Stimulated activated CD4-positive, alpha-beta T cell treated with anti-CD3 and anti-CD28 coated beads, Interleukin-1b, Interleukin-23, amount 100 ng/mL, for 4 hours (primary cell): ENCODE data around the gene QRSL1.
"Not testable (repeated sequence)": the region's sequence is repeated elsewhere in the genome, so short reads cannot be mapped to it uniquely, and the experiment has no call there.

Experiments used
- DNase-seq, 2 donors: peaks; one replicate each; pipeline ENCODE4 v3.0.0-alpha.2; 2020; ENCODE audit warnings: low read depth in 2 of 2

Gene QRSL1

GRCh38 chr6:106677282-106677681, 47.9 kb downstream of the QRSL1 start:
- DNase-seq = no peak

DNA sequence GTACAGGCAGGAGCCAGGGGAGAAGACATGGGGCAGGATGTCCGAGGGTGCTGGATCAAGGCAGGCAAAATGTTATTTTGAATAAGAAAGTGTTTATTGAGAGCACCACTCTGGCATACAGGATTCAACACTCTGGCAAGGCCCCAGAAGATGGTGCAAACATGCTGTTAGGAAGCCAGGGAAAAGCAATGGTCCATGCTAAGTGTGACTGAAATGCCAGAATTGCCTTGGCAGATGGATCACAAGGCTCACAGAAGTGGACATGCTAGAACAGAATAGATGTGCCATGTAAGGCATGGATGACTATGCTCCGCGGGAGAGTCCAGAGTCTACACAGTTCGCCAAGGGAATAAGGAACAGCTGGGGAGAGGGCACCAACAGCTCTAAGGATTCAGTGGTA, 54.6 kb downstream of the QRSL1 start:
- no peak for DNase-seq

DNA sequence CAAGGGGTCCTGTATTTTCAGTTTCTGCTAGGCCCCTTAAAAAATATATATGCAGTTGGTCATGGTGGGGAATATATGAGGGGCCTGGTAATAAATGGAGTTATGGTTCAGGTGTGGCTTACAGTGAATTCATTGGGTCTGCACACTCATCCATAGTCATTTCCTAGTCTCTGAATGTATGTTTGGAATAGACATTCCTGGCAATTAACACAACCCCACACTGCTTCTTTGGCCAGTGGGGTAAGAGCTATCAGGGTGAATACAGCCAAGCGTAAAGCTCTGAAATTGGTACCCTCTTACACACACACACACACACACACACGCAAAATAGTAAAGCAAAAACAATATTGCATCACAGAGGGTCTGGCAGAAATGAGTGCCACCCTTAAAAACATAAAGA, 56.5 kb downstream of the QRSL1 start:
- no peak for DNase-seq

GRCh38 chr6:106688177-106688951, 59.0 kb downstream of the QRSL1 start:
- DNase-seq = no peak

GRCh38 chr6:106692112-106692818, 62.9 kb downstream of the QRSL1 start:
- no peak for DNase-seq

DNA sequence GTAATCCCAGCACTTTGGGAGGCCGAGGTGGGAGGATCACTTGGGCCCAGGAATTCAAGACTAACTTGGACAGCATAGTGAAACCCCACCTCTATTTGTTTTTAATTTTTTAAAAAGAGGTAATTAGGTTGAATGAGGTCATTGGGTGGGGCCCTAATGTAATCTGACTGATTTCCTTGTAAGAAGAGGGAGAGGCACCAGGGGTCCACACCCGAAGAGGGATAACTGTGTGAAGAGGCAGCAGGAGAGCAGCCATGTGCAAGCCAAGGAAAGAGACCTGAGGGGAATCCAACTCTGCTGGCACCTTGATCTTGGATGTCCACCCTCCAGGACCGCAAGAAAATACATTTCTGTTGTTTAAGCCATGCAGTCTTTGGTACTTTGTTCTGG, 63.4 kb downstream of the QRSL1 start:
- DNase-seq = no peak

GRCh38 chr6:106693418-106693817, 64.0 kb downstream of the QRSL1 start:
- DNase-seq = no peak

- DNase-seq = no peak
Observed at GRCh38 chr6:106694343-106694742, 65.0 kb downstream of the QRSL1 start.

GRCh38 chr6:106700581-106700980, 71.2 kb downstream of the QRSL1 start:
- DNase-seq = no peak

GRCh38 chr6:106701201-106701600, 71.8 kb downstream of the QRSL1 start:
- not testable (repeated sequence) for DNase-seq

DNA sequence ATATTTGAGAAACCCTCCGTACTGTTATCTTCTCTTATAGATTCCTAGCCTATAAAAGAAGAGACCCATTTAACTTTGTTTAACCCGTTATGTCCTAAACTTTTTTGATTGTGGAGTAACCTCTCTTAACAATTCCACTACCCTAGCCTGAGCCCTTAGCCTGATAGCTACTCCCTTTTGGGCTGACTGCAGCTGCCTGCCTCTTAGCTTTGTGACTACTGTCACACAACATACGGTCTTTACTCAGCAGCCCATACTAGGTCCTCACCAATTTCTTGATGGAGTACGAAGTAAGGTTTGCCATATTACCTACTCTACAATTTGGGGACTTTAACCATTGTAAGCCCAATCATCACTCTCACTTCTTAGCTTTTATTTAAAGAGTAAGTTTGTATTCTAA, 72.7 kb downstream of the QRSL1 start:
- no peak for DNase-seq

DNA sequence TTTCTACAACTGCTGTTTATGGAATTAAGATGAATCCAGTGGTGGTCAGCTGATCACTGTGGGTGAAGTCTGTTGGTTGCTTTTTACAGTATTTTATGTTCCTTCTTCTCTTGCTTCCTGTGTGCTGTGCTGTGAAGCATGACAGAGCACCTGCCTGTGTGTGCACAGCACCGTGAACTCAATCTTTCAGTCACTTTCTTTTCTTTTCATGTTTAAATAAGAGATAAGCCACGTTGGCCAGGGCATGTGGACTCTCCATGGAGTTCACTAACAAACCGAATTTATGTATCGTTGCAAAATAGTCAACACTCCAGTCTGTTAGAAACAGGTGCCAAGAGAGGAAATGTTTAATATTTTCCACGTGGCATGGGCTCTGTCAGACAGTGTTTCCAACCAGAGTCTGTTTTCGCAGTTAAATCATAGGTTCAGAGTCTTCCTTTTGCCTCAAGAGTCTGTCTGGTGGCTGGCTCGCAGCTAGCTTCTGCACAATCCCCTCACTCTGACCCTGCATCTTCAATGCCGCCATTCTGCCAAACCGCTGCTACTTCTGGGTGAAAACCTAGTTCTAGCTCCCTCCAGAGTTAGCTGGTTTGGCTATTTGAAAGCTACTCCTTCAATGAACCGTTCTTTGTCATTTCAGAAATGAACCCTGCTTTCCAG, 73.2 kb downstream of the QRSL1 start:
- DNase-seq = no peak

DNA sequence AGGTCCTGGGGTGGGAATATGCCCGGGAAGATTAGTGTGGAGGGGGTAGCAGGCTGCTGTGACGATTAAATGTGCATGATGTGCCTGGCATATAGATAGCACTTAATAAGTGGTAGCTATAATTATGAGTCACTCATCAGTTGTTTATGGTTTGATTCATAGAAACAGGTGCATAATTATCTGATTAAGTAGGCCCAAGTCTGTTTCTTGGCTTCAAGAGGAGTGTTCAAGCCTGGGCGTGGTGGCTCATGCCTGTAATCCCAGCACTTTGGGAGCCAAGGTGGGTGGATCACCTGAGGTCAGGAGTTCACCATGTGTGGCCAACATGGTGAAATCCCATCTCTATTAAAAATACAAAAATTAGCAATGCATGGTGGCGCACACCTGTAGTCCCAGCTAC, 74.9 kb downstream of the QRSL1 start:
- DNase-seq = no peak

DNA sequence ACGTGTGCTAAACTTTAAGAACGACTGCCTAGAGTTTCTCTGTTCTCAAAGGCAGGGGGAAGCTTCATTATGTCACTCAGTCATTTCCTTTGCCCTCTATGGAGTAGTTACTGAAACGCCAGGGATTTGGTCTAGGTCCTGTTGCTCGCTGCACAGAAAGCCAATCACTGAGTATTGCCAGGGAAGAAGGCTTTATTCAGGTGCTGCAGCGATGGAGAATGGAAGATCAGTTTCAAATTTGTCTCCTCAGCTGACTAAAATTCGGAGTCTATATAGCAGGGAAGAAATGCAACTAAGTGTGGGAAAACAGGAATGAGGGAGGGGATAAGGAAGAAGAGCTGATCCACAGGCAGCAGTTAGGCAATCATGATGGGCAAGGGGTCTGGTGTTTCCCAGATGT, 75.8 kb downstream of the QRSL1 start:
- no peak for DNase-seq

DNA sequence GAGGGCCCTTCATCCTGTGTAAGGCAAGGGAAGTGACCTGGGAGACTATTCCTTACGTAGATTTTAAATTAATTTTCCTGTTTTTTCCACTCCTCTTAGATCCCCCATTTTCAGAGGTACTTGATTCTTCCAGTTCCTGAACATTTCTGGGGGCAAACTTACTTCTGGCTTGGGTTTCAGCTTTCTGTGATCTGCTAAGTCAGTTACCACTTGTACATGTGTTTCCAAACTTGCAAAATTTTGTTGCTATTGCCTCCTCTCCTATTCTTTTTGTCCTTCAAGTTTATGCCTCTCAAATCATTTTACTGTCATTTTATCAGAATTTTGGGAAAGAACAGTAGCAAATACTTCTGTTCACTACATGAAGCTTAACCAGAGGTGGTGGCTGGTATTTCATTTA, 81.2 kb downstream of the QRSL1 start:
- DNase-seq = no peak

DNA sequence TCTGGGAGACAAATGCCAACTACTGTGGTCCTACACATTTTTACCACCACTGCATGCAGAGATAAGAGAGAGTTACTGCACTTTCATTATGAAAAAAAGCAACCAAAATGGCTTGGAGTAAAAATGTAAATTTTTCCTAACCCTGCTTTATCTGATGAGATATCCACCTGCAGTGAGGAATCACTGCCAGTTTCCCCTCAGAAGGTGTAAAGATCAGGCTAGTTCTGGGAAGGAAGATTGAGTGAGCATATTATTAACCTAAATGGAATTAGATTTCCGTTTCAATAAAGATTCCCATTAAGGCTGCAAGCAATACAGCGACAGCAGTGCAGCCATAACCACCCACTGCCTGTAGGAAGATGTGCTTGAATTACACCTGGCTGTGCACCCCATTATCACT, 84.9 kb downstream of the QRSL1 start:
- no peak for DNase-seq

DNA sequence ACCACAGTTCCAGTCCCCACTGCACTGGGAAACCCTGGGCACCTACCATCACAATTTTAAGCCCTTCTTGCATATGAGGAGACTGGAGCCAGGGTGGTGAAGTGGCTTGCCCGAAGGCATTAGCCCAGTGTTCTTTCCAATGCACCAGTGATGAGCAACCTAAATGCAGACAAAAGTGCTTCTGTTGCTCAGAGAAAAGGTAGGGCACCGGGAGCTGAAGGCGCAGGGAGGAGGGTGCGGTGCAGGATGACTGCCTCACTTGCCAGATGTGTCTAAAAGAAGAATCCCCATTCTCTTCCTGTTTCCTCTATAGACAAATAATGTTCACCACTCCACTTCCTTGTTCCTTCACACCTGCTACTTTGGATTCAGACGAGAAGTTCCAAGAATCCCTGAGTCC, 86.5 kb downstream of the QRSL1 start:
- no peak for DNase-seq

- no peak for DNase-seq
Observed at GRCh38 chr6:106716966-106717365, 87.6 kb downstream of the QRSL1 start.
